ENCODE results near the gene G0S2.
A peak's percentile ranks its signal among the peaks of the same experiment; 100 is the strongest.

Gene G0S2

GRCh38 chr1:209710847-209711246, 35.6 kb downstream of the G0S2 start:
- peaks cover 4% of the 10 kb centered on the region for H3K27me3 Mint-ChIP-seq
- H3K36me3 Mint-ChIP-seq (ENCODE audit: low read depth), result peaks cover 4% of the 10 kb centered on the region
- no peaks in the 10 kb centered on the region for H3K9me3 Mint-ChIP-seq
- H3K27ac Mint-ChIP-seq, result peak overlapping the region; percentile 17
- H3K4me1 Mint-ChIP-seq (ENCODE audit: low read depth), result peaks cover 63% of the 10 kb centered on the region
- no peak overlapping the region for H3K4me3 Mint-ChIP-seq

GRCh38 chr1:209714338-209714737, 39.1 kb downstream of the G0S2 start:
- peaks cover 4% of the 10 kb centered on the region for H3K9me3 Mint-ChIP-seq
- peak overlapping the region; percentile 62 for H3K4me3 Mint-ChIP-seq
- peaks cover 67% of the 10 kb centered on the region for H3K4me1 Mint-ChIP-seq (ENCODE audit: low read depth)
- H3K27me3 Mint-ChIP-seq, result no peaks in the 10 kb centered on the region
- H3K36me3 Mint-ChIP-seq (ENCODE audit: low read depth), result peaks cover 3% of the 10 kb centered on the region
- peak overlapping the region; percentile 78 for H3K27ac Mint-ChIP-seq

GRCh38 chr1:209715314-209715713, 40.1 kb downstream of the G0S2 start:
- Mint-ChIP-seq H3K27me3 (no peaks in the 10 kb centered on the region), H3K4me1 (ENCODE audit: low read depth) (peaks cover 57% of the 10 kb centered on the region), H3K27ac (peak overlapping the region; percentile 74), H3K36me3 (ENCODE audit: low read depth) (peaks cover 4% of the 10 kb centered on the region), H3K9me3 (peaks cover 6% of the 10 kb centered on the region), H3K4me3 (peak overlapping the region; percentile 67)

- H3K27ac Mint-ChIP-seq, result peak overlapping the region; percentile 81
- no peak overlapping the region for H3K4me3 Mint-ChIP-seq
- H3K4me1 Mint-ChIP-seq (ENCODE audit: low read depth), result peaks cover 60% of the 10 kb centered on the region
- H3K36me3 Mint-ChIP-seq (ENCODE audit: low read depth), result peaks cover 8% of the 10 kb centered on the region
- peaks cover 6% of the 10 kb centered on the region for H3K9me3 Mint-ChIP-seq
- no peaks in the 10 kb centered on the region for H3K27me3 Mint-ChIP-seq
Measured at GRCh38 chr1:209717818-209718217, 42.6 kb downstream of the G0S2 start.

GRCh38 chr1:209720326-209720725, 45.1 kb downstream of the G0S2 start:
- Mint-ChIP-seq H3K27ac (no peak overlapping the region), H3K9me3 (peaks cover 6% of the 10 kb centered on the region), H3K36me3 (ENCODE audit: low read depth) (peaks cover 8% of the 10 kb centered on the region), H3K4me3 (no peak overlapping the region), H3K4me1 (ENCODE audit: low read depth) (peaks cover 76% of the 10 kb centered on the region), H3K27me3 (no peaks in the 10 kb centered on the region)

- peaks cover 8% of the 10 kb centered on the region for H3K36me3 Mint-ChIP-seq (ENCODE audit: low read depth)
- no peaks in the 10 kb centered on the region for H3K27me3 Mint-ChIP-seq
- H3K27ac Mint-ChIP-seq, result no peak overlapping the region
- H3K4me1 Mint-ChIP-seq (ENCODE audit: low read depth), result peaks cover 76% of the 10 kb centered on the region
- H3K4me3 Mint-ChIP-seq, result no peak overlapping the region
- H3K9me3 Mint-ChIP-seq, result peaks cover 6% of the 10 kb centered on the region
Measured at GRCh38 chr1:209720826-209721225, 45.6 kb downstream of the G0S2 start.

GRCh38 chr1:209721323-209721722, 46.1 kb downstream of the G0S2 start:
- H3K27ac Mint-ChIP-seq, result peak overlapping the region; percentile 9
- H3K4me1 Mint-ChIP-seq (ENCODE audit: low read depth), result peaks cover 73% of the 10 kb centered on the region
- H3K36me3 Mint-ChIP-seq (ENCODE audit: low read depth), result peaks cover 8% of the 10 kb centered on the region
- no peak overlapping the region for H3K4me3 Mint-ChIP-seq
- H3K27me3 Mint-ChIP-seq, result no peaks in the 10 kb centered on the region
- H3K9me3 Mint-ChIP-seq, result peaks cover 6% of the 10 kb centered on the region

DNA sequence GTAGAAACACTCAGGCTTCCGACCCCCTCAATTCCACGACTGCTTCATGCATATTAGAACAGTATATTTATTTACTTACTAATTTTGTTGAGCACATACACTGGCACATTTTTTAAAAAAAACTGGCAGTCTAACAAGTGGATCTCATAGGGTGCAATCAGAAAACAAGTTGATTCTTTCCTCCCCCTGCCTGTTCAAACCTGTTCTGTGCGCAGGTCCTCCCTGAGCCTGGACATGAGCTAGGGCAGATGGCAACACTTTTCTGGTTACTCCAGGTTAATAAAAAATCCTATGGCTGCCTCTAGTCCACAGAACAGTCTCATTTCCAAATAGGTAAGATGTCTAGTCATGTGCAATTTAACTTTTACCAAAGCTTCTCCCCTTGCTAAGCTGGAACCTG, 48.1 kb downstream of the G0S2 start:
- H3K4me3 Mint-ChIP-seq, result no peak overlapping the region
- peaks cover 71% of the 10 kb centered on the region for H3K4me1 Mint-ChIP-seq (ENCODE audit: low read depth)
- no peaks in the 10 kb centered on the region for H3K27me3 Mint-ChIP-seq
- H3K9me3 Mint-ChIP-seq, result peaks cover 6% of the 10 kb centered on the region
- H3K36me3 Mint-ChIP-seq (ENCODE audit: low read depth), result peaks cover 8% of the 10 kb centered on the region
- H3K27ac Mint-ChIP-seq, result peak overlapping the region; percentile 99

- H3K9me3 Mint-ChIP-seq, result peaks cover 6% of the 10 kb centered on the region
- peaks cover 70% of the 10 kb centered on the region for H3K4me1 Mint-ChIP-seq (ENCODE audit: low read depth)
- H3K27ac Mint-ChIP-seq, result peak overlapping the region; percentile 99
- peaks cover 8% of the 10 kb centered on the region for H3K36me3 Mint-ChIP-seq (ENCODE audit: low read depth)
- H3K4me3 Mint-ChIP-seq, result peak overlapping the region; percentile 56
- H3K27me3 Mint-ChIP-seq, result no peaks in the 10 kb centered on the region
Measured at GRCh38 chr1:209723756-209724693, 48.8 kb downstream of the G0S2 start.

All from stimulated activated naive CD8-positive, alpha-beta T cell treated with anti-CD3 and anti-CD28 coated beads, Interleukin-15, Interleukin-2, amounts not matched to agents 100 ng/mL and 50 ng/mL, for 24 hours (primary cell).